ENCODE data around the gene TMEM132A.

DNA sequence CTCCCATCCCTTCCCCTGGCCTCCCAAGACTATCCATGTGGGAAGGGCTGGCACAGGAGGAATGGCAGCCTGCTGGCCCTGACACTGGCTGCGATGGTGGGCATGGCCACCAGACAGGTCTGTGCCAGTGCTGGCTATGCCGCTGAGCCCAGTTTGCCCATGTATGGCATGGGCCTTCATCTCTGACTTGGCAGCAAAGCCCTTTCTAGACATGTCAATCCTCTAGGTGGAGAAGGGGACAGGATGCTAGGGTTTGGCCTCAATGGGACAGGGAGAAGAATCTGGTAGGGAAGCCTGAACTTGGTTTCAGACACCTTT lies 48.1 kb upstream of the TMEM132A start:
- TF ChIP-seq, protein P1, sequence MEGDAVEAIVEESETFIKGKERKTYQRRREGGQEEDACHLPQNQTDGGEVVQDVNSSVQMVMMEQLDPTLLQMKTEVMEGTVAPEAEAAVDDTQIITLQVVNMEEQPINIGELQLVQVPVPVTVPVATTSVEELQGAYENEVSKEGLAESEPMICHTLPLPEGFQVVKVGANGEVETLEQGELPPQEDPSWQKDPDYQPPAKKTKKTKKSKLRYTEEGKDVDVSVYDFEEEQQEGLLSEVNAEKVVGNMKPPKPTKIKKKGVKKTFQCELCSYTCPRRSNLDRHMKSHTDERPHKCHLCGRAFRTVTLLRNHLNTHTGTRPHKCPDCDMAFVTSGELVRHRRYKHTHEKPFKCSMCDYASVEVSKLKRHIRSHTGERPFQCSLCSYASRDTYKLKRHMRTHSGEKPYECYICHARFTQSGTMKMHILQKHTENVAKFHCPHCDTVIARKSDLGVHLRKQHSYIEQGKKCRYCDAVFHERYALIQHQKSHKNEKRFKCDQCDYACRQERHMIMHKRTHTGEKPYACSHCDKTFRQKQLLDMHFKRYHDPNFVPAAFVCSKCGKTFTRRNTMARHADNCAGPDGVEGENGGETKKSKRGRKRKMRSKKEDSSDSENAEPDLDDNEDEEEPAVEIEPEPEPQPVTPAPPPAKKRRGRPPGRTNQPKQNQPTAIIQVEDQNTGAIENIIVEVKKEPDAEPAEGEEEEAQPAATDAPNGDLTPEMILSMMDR (IDR thresholded peaks at IDR 0.05): no peak
- TF ChIP-seq MXI1 (IDR thresholded peaks at IDR 0.05; ENCODE audit: low read depth, low read length): no peak
- TF ChIP-seq, protein P2, sequence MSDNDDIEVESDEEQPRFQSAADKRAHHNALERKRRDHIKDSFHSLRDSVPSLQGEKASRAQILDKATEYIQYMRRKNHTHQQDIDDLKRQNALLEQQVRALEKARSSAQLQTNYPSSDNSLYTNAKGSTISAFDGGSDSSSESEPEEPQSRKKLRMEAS (IDR thresholded peaks at IDR 0.05; ENCODE audit: low read depth): no peak
- TF ChIP-seq, protein P3, sequence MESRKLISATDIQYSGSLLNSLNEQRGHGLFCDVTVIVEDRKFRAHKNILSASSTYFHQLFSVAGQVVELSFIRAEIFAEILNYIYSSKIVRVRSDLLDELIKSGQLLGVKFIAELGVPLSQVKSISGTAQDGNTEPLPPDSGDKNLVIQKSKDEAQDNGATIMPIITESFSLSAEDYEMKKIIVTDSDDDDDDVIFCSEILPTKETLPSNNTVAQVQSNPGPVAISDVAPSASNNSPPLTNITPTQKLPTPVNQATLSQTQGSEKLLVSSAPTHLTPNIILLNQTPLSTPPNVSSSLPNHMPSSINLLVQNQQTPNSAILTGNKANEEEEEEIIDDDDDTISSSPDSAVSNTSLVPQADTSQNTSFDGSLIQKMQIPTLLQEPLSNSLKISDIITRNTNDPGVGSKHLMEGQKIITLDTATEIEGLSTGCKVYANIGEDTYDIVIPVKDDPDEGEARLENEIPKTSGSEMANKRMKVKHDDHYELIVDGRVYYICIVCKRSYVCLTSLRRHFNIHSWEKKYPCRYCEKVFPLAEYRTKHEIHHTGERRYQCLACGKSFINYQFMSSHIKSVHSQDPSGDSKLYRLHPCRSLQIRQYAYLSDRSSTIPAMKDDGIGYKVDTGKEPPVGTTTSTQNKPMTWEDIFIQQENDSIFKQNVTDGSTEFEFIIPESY (IDR thresholded peaks at IDR 0.05; ENCODE audit: borderline replicate concordance, low read depth): no peak
- TF ChIP-seq EP300 (IDR thresholded peaks at IDR 0.05; ENCODE audit: borderline replicate concordance in 1 of 2, low read depth in 1 of 2, low read length in 1 of 2): no peak
